HG03442 (cell line): ENCODE measurements around the gene ATP2B2.

Experiments
- ATAC-seq: cut with Tn5 transposase; IDR thresholded peaks from one replicate; pipeline ENCODE4 v1.9.1; 2021; ENCODE audit warnings: mild to moderate bottlenecking, moderate library complexity; ENCODE audit not compliant: unreplicated experiment

Gene ATP2B2

GRCh38 chr3:10434144-10434937 lies 71.0 kb downstream of the ATP2B2 start:
- no peak for ATAC-seq

- no peak for ATAC-seq
Observed at GRCh38 chr3:10432931-10433330, 72.5 kb downstream of the ATP2B2 start.

DNA sequence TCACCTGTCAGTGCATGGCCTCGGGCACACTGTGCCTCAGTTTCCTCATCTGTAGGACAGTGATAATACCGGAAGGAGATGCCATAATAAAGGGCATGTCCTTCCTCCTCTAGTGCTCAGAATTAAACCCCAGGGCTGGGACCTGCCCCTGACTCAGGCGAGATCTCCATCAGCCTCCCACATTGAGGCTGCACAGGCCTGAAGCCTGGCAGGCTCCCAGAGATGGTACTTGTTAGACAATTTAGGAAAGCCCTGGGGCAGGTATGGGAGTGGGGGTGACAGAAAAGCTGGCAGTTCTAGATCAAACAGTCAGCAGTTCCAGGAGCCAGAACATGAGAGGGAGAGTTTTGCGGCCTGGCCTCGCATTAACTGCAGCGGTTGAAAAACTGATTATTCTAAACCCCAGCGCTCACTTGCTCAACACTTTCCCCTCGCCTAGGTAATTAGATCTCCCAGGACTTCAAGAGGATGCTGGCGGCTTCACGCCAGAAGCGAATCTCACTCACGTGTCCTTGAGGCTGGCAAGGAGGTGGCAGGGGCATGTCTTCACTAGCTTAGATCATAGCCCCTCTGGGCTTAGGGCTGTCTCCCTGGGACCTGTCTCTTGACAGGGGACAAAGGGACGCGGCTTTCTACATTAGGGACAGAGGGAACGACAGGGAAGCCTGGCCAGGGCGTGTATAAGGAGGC lies 73.1 kb downstream of the ATP2B2 start:
- ATAC-seq = no peak

DNA sequence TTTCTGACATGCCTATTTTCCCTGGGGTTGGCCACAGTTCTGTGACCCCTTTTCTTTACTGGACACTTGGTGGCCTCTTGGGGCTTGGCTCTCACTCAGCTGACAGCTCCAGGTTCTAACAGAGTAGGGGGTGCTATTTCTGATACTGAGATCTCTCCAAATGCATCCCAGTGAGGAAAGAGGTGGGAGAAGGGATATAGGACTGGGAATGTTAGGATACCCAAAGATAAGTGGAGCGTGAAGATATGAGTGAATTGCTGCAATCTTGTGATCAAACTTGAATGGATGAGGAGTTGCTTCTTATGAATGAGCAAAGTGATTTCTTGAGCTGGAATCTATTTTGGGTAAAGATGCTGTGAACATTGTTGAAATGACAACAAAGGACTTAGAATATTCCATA lies 74.6 kb downstream of the ATP2B2 start:
- no peak for ATAC-seq

DNA sequence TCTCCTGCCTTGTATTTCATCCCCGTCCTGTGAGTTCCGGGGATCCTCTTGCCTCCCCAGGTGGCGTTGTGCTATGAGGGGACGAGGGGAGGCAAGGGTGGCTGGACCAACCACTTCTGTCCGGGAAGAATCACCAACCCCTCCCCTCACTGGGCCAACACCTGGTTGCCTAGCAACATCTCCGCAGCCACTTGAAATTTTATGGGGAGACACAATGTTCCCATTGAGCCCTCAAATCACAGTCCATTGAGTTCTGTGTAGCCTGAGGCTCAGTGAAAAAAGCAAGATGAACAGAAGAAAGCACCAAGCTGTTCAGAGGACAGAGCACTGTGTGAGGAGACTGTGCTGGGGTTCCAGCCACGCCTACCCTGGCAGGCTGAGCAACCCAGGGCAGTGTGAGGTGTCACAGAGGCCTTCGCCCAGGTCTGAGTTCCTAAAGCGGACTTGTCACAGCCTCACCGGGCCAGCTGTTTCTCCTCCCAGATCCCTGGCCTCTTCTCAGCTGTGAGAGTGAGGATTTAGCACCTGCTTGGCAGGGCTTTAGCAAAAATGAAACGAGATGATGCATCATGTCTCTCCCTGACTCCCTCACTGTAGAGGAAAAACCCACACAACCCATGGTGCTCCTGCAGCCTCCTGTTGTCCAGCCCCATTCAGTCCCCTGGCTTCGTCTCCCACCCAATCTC lies 76.8 kb downstream of the ATP2B2 start:
- no peak for ATAC-seq

DNA sequence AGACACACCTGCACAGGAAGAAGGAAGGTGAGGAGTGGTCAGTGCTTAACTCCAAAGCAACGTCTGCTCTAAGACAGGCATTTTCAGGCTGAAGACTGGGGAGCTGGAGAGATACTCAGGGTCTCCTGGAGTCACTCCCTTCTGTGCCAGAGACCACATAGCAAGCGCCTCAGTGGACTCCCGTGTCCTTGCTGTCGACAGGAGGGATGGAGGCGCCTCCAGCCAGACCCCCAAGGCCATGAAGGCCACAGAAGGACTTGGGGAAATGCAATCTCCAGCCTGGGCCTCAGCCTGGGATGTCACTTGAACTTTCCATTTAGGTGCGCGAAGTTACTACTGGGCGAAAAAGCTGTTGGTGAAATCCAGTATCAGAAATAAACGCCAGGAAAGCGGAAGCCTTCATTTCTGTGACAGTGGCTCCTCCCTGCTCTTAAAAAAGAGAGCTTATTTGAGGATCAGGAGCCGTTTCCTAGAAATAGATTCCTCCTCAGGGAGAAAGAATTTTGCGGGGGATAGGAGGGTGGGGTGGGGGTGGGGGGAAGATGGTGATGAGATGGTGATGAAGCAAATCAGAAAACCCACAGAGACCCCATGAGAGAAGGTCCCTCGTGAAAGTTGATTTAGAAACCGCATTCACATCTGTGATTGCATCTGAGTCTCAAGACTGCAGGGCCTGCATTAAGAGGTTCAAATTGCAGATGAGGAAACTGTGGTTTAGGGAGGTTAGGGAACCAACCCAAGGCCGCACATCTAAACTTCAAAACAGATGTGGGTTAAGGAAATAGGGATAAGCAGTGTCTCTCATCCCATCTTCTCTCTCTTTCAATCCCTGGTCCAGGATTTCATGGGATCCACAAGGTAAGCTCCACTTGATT lies 78.8 kb downstream of the ATP2B2 start:
- no peak for ATAC-seq

DNA sequence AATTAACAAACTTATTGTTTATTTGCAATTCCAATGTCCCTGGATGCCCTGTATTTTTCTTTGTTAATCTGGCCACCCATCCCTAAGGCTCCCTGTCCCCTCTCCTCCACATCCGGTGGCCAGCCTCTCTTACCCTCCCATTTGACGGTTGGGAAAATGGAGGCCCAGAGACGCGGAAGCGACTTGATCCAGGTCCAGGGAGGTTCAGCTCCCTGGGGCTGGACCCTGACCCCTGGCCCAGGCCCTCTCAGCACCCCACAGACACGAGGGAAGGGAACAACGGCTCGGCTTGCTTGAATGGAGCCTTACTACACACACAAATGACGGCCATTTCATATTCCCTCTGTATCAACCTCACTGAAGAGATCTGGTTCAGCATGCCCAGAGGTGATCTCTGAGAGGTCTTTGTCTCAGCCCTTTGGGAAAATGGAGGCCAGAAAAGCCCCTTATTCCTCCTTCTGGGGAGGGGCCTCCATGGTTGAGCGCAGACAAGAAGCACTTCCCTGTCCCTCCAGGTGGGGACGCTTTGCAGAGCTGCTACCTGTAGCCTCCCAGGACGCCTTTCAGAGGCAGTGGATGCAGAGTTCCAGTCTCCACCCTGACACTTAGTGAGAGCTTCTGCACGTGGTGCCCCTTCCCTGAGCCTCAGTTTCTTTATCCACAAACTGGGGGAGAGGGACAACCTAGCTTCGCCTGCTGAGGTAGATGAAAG lies 82.1 kb downstream of the ATP2B2 start:
- ATAC-seq = no peak

GRCh38 chr3:10421996-10422395 lies 83.4 kb downstream of the ATP2B2 start:
- ATAC-seq = no peak

DNA sequence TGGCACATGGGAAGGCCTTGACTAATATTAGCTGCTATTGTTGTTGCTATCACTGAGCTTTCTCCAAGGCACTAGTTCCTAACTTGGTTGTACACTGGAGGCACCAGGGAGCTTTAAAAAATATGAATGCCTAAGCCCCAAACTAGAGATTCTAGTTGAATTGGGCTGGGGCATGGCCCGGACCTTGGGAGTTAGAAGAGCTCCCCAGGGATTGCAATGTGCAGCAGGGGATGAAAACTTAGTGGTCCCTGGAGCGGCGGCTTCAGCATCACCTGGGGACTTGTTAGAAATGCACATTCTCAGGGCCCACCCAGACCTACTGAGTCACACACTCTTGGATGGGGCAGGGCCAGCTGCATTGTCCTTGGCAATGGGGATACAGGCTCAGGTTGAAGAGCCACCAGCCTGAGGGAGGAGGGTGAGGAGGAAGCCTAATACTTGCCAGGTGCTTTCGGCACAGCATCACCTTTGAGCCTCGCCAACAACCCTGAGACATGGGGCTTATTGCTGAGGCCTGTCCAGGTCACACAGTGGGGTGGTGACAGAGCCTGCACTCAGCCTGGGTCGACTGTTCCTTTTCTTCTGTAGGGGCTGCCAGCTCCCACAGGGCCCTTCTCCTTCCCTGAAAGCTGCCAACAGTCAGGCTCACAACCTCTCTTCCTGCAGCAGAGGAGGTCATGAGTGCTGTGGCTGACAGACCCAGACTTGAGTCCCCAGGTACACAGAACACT lies 84.5 kb downstream of the ATP2B2 start:
- ATAC-seq = no peak

DNA sequence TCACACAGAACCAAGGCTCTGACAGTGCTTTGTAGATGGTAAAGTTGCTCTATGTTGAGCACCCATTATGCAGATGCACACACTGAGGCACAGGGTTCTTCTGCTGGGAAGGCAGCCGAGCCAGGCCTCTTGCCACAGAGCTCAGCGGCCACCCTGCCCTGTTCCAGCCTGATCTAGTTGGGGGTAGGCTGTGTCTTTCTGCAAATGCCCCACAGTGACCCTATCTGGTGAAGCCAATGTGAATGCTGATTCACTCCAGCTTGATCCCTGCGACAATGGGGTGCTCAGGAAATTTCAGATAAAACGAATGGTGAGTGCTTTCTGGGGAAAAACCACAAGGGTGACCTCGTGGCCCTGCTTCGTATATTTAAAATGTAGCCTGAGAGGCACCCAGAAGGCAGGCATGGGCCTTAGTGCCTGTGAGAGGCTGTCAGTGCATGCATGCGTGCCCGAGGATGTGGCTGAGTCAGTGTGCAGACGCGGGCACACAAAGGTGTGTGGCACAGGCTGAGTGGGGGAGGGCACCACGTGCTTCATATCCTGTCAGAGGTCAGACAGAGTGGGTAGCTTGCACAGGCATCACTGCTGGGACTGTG lies 85.7 kb downstream of the ATP2B2 start:
- no peak for ATAC-seq

DNA sequence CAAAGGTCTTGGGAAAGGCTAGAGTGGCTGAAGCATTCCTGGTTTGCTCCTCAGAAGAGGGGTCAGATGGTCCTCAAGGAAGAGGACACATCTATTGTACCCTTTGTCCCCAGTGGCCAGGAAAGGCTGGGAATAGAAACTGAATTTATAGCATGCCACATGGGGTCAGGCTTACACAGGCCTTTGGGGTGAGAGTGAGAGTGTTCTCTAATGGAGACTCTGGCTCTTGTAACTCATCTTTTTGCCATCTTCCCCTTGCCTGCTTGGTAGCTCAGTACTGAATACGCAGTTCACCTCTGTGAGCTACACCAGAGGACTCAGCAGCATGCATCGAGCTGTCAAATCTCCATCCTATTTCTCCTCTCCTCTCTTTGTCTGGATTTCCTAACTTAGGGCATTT lies 87.5 kb downstream of the ATP2B2 start:
- ATAC-seq = no peak

GRCh38 chr3:10416730-10417300 lies 88.6 kb downstream of the ATP2B2 start:
- no peak for ATAC-seq

DNA sequence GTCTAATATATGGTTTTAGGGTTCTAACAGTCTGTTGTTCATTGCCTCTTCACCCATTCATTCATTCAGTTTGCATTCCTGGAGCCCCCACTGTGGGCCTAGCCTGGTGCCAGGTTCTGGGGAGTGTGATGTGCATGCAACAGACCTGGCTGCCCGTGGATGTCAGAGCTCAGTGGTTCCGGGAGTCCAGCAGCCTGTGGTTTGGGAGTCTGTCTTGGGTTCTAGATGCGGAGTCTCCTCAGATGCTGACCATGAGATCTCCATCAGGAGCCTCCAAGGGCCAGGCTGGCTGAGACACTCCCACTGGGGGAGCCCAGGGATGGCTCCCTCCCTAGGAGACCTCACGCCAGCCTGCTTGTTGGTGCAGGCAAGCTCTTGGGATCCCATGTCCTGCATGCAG lies 92.3 kb downstream of the ATP2B2 start:
- no peak for ATAC-seq

GRCh38 chr3:10411598-10412332 lies 93.6 kb downstream of the ATP2B2 start:
- no peak for ATAC-seq

DNA sequence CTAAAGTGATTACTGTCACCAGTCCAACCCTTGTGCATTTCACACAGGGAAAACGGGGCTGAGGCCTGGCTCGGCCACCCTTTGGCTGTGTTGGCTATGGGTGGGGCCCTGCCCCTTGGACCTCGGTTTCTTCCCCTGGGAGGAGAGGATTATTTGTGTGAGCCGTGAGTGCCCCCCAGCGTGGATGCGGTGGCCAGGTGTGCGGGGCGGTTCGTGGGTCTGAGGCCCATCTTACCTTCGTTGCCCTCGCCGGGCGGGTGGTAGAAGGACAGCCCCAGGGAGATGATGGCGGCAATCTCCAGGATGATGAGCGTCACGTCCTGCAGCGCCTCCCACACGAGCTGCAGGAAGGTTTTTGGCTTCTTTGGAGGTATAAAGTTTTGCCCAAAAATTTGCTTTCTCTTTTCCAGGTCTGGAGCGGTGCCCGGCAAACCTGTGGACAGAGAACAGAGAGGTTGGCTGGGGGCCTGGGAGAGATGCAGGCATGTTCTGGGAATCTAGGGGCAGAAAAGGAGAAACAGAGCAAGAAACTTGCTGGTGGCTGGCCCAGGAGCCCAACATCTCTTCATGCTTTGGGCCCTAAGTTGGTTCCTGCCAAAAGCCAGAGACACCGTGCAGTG lies 94.9 kb downstream of the ATP2B2 start:
- no peak for ATAC-seq

GRCh38 chr3:10408680-10409079 lies 96.7 kb downstream of the ATP2B2 start:
- no peak for ATAC-seq

DNA sequence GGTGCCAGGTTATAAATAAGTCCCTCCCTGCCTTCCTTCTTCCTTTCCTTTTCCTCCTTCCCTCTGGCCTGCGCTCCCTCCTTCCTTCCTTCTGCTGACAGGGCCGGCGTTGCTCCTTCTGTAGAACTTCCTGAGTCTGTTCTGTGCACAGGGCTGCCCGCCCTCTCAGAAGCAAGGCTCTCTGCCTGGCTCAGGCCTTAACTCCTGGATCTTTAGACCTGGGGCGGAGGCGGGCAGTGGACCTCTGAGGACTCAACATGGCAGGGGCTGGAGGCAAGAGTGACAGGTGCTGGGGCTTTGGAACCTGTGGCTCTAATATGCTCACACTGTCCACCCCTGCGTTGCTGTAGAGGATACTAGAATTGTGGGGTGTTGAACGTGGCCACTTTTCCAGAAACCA lies 98.0 kb downstream of the ATP2B2 start:
- no peak for ATAC-seq

DNA sequence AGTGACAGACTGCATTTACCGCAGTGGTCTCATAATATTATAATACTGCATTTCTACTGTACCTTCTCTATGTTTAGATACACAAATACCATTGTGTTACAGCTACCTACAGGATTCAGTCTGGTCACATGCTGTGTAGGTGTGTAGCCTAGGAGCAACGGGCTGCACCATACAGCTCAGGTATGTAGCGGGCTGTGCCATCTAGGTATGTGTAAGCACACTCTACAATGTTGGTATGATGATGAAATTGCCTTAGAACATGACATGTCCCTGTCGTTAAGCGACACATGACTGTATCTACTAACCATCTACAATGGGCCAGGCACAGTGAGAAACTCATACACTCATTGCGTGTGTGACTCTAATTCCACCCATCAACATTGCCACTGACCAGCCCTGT lies 99.0 kb downstream of the ATP2B2 start:
- ATAC-seq = no peak
